A673 (cell line): Measurements from ENCODE around the gene TC2N. TPM values are rescaled to one million over a fixed set of nuclear protein-coding genes. Genes with fewer than 3 reads are reported as not detected.

Source experiments
- BruUV-seq: library from RNA; stranded (reverse); fragments of 400-500 nt; replicated peaks from 2 replicates; lab custom pipeline; 2021; lab: Mats Ljungman, UMichigan
- CTCF ChIA-PET: fragments of 300-600 bp; sonication (Branson Sonifier 250); formaldehyde crosslinking; loops from one replicate; lab custom pipeline; 2022; ENCODE audit warnings: antibody characterized with exemption; lab: Charles Lee
- POLR2A ChIA-PET: fragments of 300-600 bp; sonication (Branson Sonifier 250); formaldehyde crosslinking; loops from one replicate; lab custom pipeline; 2022; ENCODE audit warnings: antibody characterized with exemption; ENCODE audit not compliant: low non-redundant PET; lab: Charles Lee
- DNase-seq: peaks from one replicate; pipeline ENCODE4 v3.0.0-alpha.2; 2015; ENCODE audit warnings: low spot score
- H3K27ac ChIP-seq: fragments of 200-600 bp; sonication (generic); 2 replicates; pipeline ENCODE4 v1.5.1; 2016; ENCODE audit warnings: mixed run types, low read depth, mild to moderate bottlenecking, mixed read lengths, antibody characterized with exemption, low read length; ENCODE audit not compliant: poor library complexity, severe bottlenecking
- H3K27me3 ChIP-seq: fragments of 200-600 bp; sonication (generic); replicated peaks from 2 replicates; pipeline ENCODE4 v1.6.1; 2017; ENCODE audit warnings: mixed run types, low read depth, mild to moderate bottlenecking, mixed read lengths, antibody characterized with exemption, low read length; ENCODE audit not compliant: insufficient read depth, poor library complexity
- H3K36me3 ChIP-seq: fragments of 200-600 bp; sonication (generic); 2 replicates; pipeline ENCODE4 v1.6.1; 2016; ENCODE audit warnings: mixed run types, mild to moderate bottlenecking, mixed read lengths, antibody characterized with exemption, low read length; ENCODE audit not compliant: insufficient read depth, poor library complexity, severe bottlenecking
- H3K4me1 ChIP-seq: fragments of 200-600 bp; sonication (generic); 2 replicates; pipeline ENCODE4 v1.6.1; 2017; ENCODE audit warnings: mixed run types, mild to moderate bottlenecking, mixed read lengths, antibody characterized with exemption, low read length; ENCODE audit not compliant: insufficient read depth, poor library complexity, severe bottlenecking
- H3K4me3 ChIP-seq: fragments of 200-600 bp; sonication (generic); 2 replicates; pipeline ENCODE4 v1.5.1; 2016; ENCODE audit warnings: low read depth, mixed run types, mild to moderate bottlenecking, mixed read lengths, low read length; ENCODE audit not compliant: poor library complexity, severe bottlenecking
- H3K9me3 ChIP-seq: fragments of 200-600 bp; sonication (generic); 2 replicates; pipeline ENCODE4 v1.6.1; 2016; ENCODE audit warnings: mixed run types, low read depth, mild to moderate bottlenecking, mixed read lengths, antibody characterized with exemption, low read length; ENCODE audit not compliant: poor library complexity, severe bottlenecking
- CTCF ChIP-seq: fragments of 300-800, 200-600 bp; sonication (generic); conservative IDR thresholded peaks from 2 replicates; pipeline ENCODE4 v1.5.1; 2017; ENCODE audit warnings: low read depth, mild to moderate bottlenecking, antibody characterized with exemption, low read length, moderate library complexity, mixed read lengths
- EZH2 ChIP-seq: fragments of 200-600 bp; sonication (generic); IDR thresholded peaks from 2 replicates; pipeline ENCODE4 v1.6.1; 2017; ENCODE audit warnings: borderline replicate concordance, low read depth, mild to moderate bottlenecking, mixed read lengths, antibody characterized with exemption, low read length; ENCODE audit not compliant: poor library complexity, severe bottlenecking
- intact Hi-C: fragments of 100-400 bp; cut with micrococcal nuclease; formaldehyde crosslinking; loops from one replicate; pipeline ENCODE4 v1.10.0; 2022; ENCODE audit not compliant: unreplicated experiment
- total RNA-seq: library from RNA; stranded (reverse); gene quantifications from 2 replicates; pipeline ENCODE4 v1.2.3, GENCODE V29; 2021

The TC2N gene
- total RNA-seq, 1 experiment from 2014 or later: 0.45 TPM

DNA sequence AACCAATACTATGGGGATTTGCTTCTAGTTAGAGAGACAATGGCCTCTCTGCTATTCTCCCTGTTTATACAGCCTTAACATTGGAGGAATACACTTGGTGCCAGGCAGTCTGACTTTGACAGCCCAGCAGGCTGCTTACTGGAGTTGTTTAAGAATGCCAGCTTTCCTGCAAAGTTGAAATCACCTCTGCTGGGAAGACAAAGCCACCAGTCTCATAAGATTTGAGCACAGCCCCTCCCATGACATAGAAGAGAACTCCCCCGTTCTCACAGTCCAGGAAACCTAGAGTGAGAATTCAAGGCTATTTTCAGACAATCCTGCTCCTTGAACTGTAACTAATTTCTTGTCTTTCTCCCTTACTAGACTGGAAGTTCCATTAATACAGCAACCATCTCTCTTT is 114.4 kb downstream of the TC2N start:
- intact Hi-C loops: no loop called here
- no peak overlapping the region for H3K4me3 ChIP-seq
- no peaks in the 10 kb centered on the region for H3K9me3 ChIP-seq
- CTCF ChIA-PET: no interaction called here
- POLR2A ChIA-PET: no interaction called here
- no peak for TF ChIP-seq CTCF
- no peak for TF ChIP-seq EZH2
- no peak overlapping the region for H3K27ac ChIP-seq
- H3K36me3 ChIP-seq: no peaks in the 10 kb centered on the region
- peaks cover 2% of the 10 kb centered on the region for H3K27me3 ChIP-seq
- BruUV-seq: no TSS peak
- peak; percentile 3 for DNase-seq
- no peaks in the 10 kb centered on the region for H3K4me1 ChIP-seq

- Histone ChIP-seq H3K27me3 (peaks cover 11% of the 10 kb centered on the region), H3K4me3 (no peak overlapping the region), H3K9me3 (no peaks in the 10 kb centered on the region), H3K27ac (no peak overlapping the region), H3K4me1 (no peaks in the 10 kb centered on the region), H3K36me3 (no peaks in the 10 kb centered on the region)
- ChIA-PET CTCF (no interaction called here), POLR2A (no interaction called here)
- DNase-seq: no peak
- no TSS peak for BruUV-seq
- no peak for TF ChIP-seq CTCF
- TF ChIP-seq EZH2: no peak
- intact Hi-C loops: no loop called here
These were observed 115.6 kb downstream of the TC2N start for GRCh38 chr14:91751719-91752118.

GRCh38 chr14:91750634-91751198 is 116.6 kb downstream of the TC2N start:
- intact Hi-C loops: no loop called here
- TF ChIP-seq EZH2: no peak
- no peak for TF ChIP-seq CTCF
- Histone ChIP-seq H3K27ac (no peak overlapping the region), H3K27me3 (peaks cover 11% of the 10 kb centered on the region), H3K4me1 (no peaks in the 10 kb centered on the region), H3K9me3 (no peaks in the 10 kb centered on the region), H3K4me3 (no peak overlapping the region), H3K36me3 (no peaks in the 10 kb centered on the region)
- BruUV-seq: no TSS peak
- POLR2A ChIA-PET: no interaction called here
- CTCF ChIA-PET: no interaction called here
- DNase-seq: no peak
